TTC549 (cell line): ENCODE measurements around the gene LBX2.

Experiments used
- FAIRE-seq: peaks from 2 replicates; lab custom pipeline; 2012; peaks lifted over from hg19 to GRCh38; lab: Jason Lieb, UNC

Gene LBX2

DNA sequence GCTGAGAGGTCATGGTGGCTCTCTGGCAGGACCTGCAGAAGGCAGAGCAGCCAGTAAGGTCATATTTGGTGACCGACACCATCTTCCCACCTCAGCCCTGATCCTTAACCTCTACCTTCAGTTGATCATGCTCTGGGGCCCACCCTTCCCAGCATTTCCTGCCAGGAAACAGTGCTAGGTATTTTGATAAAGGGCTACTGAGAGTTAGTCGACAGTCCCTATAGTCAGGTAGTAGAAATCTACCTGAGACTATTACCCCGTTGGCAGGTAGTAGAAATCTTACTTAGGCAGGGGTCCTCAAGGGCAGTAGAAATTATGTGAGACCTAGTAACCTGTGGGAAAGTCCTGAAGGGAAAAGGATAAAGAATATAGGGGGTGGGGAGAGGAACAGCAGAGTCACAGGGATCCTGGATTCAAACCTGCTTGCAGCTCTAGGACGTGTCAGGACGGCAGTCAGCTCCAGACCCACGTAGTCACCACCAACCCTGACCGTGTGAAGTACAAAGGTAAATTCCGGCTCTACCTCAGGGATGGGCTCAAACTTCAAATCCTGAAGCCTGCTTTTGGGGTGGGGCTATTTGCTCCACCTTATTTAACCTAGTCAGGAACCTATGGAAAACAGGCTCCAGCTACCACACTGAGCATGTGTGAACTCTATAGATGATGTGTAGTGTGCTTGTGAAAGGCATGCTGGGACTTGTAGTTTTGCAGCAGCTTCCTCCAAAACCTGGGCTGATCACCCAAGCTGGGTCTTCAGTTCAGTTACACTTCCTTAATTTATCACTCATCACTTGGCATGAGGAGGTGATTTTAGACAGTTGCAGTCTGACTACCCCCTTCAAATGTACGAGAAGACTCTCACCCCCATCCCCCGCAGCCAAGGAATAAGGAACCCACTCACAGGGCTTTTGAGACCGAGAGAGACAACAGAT is 26.6 kb upstream of the LBX2 start, which contains the start of gene DQX1:
Gene DQX1 (minus strand): TSS at position 515 of the 932 bp plus-strand sequence. CDS start 502 bp downstream, at position 13.
- FAIRE-seq = peak; percentile 53

DNA sequence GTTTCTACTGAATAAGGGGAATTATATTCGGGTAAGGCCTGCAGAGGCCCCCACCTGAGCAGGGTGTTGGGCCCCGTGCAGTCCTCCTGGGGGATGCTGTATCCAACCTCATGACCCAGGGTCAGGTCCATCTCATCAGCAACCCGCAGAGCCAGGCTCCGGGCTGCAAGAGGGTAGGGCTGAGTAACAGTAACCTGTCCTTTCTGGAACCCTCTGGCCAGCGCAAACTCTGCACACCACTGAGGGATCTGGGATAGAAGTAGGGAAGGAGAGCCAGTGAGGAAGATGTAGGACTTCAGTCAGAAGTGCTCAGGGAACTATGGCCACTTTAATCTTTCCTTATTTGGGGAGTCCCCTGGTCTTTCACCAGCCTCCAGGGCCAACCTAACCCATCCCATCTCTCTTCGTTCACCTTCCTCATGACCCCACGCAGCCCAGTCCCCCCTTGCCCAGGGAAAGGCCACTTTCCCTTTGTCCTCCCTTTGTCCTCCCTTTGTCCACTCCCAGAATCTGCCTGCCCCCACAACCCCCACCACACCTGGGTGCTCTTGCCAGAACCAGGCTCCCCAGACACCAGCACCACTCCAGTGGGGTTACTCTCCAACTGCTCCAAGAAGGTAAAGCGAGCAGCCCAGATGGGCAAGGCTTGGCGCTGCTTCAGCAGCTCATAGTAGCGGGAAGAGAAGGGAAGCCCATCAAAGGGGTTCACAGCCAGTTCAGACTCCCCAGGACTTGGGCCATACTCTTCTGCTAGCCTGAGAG is 25.7 kb upstream of the LBX2 start:
- no peak for FAIRE-seq

DNA sequence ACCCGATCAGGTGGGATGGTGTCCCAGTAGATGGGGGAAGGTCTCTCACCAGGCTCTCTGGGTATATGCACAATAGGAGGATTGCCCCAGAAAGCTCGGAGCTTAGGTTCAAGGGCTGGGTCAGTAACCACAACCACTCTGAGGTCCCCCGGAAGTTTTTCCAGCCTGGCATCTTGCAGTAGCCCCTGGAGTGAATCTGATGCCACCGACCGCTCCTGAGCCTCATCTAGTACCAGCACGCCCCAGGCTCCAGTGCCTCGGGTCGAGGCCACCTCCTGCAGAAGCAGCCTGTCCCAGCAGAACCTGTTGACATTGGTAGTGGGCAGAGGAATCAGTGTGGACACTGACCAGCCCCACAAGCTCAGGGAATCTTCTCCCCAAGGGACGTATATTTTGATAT is 24.6 kb upstream of the LBX2 start:
- FAIRE-seq = no peak

DNA sequence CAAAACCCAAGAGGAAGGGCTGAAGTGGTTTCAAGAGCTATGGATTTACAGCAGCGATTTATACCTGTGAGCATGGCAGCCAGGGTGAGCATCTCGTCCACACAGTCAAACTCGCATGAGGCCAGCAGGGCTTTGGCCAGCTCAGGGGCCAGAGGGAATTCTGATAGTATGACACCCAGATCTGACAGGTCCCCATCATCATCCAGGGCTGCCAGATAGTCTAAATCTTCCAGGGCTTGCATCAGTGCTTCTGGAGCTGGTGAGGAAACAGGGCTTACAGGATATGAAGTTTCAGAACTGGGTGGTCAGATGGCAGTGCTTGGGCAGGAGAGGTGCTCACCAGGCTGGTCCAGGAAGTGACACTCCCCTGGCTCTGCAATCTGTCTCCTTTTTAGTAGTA is 23.1 kb upstream of the LBX2 start:
- no peak for FAIRE-seq

DNA sequence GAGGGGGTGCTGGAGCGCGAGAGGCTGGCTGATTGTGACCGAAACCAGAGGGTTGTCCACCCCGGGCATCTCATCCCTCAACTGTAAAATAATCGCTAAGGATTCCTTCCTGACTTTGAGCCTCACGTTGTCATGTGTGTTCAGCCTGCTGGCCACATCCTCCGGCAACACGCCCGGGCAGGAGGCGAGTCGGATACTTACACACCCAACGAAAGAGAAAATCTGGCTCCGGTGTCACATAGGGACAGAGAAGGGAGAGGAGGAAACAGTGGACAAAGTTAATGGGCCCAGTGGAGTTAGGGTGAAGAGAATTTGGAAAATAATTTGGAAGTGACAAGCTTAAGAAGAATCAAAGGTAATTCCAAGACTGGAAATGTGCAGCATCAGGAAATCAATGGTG is 17.2 kb upstream of the LBX2 start:
- FAIRE-seq = no peak

DNA sequence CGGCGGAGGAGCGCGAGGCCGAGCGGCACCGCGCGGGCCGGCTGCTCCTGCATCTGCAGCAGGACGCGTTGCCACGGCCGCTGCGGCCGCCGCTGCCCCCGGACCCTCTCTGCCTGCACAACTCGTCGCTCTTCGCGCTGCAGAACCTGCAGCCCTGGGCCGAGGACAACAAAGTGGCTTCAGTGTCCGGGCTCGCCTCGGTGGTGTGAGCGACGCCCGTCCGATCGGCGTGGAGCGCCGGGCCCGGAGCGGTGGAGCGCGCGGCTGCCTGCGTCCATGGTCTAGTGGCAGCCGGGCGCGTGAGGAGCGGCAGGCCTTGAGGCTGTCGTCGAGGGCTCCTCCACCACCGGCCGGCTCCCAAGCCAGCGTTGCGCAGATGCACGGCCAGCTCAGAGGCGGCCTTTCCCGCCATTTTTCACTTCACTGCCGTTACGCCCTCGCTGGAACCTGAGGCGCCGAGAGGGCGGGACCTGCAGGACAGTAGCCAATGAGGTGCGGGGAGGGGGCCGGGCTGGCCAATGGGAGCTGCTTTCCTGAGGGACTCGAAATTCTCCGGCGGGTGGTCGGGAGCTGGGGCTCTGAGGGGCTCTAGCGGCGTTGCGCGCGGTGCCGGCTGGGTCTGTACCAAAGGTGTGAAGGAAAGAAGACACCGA is 16.7 kb upstream of the LBX2 start:
- no peak for FAIRE-seq

DNA sequence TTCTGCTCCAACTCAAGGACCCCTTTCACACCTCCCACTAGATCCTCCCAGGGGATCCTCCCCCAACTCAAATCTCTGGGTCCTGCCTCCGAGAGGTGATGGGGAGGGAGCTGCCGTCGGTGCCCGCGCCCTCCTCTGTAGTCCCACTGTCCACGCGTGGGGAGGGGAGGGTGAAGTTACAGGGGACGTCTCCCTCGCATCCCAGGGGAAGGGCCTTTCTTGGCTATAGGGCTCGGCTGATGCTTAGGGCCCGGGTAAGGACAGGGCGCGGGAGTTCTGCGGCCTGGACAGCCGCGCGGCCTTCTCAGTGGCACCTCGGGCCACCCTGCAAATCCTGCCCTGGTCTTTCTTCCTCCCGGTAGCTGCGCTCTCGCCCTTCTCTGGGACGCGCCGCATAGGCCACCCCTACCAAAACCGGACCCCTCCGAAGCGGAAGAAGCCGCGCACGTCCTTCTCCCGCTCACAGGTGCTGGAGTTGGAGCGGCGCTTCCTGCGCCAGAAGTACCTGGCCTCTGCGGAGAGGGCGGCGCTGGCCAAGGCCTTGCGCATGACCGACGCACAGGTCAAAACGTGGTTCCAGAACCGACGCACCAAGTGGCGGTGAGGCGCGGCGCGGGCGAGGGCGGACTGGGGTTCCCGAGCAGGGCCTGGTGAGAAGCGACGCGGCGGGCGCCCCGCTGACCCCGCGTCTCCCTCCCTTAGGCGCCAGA is 16.0 kb upstream of the LBX2 start:
- FAIRE-seq = no peak

DNA sequence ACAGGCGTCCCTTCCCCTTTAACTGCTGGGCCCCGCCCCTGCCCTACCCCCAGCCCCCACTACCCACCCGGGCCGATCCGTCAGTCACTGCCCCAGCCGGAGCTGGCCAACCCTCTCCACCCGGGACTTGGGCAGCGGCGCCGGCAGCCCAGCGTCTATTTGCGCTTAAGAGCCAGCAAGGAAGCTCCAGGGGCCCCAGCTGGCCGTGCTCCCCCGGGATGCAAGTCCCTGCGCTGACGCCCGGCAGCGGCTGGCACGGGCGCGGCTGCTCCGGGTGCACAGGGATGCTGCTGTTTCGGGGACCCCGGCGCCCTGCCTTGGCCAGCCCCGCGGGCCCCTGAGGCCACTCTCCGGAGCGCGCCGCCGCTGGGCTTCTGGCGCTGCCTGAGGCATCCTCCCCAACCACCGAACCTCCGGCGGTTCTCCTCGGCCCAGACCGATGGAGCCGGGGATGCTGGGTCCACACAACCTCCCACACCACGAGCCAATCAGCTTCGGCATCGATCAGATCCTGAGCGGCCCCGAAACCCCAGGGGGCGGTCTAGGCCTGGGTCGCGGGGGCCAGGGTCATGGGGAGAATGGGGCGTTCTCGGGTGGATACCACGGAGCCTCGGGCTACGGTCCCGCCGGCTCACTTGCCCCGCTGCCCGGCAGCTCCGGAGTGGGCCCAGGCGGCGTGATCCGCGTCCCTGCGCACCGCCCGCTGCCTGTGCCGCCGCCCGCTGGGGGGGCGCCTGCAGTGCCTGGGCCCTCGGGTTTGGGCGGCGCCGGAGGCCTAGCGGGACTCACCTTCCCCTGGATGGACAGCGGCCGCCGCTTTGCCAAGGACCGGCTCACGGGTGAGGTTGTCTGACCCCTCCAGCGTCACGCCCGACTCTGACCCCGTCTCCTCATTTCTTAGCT is 15.2 kb upstream of the LBX2 start, which contains the start of gene TLX2:
Gene TLX2 (plus strand): TSS at position 83 of the 903 bp plus-strand sequence. CDS start 357 bp downstream, at position 440.
- FAIRE-seq = no peak

DNA sequence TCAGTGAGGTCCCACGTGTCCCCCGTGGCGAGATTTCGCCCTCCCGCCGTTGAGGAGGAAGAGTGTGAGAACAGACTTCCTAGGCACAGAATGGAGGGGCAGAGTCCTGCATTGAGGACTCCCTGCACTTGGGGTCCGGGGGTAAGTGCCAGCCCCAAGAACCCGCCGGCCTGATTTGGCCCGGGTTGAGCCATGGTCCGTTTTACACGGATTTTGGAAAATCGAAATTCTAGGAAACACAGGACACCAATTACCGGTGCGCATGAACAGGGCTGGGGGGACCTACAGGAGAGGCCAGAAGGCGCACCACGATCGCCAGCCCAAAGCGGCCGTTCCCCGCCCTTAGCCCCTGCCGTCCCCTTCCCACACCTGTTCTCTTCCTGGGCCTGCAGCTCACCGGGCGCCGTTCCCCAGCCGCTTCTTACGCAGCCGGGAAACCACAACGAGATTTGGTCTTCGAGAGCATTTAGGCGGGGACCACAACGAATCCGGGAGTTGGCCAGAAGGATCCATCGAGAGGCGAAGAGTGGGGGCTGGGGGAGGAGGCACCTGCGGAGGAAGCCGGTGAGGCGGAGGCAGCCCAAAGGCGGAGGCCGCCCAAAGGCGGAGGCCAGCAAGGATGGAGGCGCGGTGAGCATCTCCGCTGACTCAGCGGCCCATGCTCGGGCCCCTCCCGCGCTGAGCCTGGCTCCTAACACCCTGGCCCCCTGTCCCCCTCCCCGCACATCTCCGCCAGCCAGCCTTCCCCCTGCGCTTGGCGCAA is 14.4 kb upstream of the LBX2 start:
- no peak for FAIRE-seq

DNA sequence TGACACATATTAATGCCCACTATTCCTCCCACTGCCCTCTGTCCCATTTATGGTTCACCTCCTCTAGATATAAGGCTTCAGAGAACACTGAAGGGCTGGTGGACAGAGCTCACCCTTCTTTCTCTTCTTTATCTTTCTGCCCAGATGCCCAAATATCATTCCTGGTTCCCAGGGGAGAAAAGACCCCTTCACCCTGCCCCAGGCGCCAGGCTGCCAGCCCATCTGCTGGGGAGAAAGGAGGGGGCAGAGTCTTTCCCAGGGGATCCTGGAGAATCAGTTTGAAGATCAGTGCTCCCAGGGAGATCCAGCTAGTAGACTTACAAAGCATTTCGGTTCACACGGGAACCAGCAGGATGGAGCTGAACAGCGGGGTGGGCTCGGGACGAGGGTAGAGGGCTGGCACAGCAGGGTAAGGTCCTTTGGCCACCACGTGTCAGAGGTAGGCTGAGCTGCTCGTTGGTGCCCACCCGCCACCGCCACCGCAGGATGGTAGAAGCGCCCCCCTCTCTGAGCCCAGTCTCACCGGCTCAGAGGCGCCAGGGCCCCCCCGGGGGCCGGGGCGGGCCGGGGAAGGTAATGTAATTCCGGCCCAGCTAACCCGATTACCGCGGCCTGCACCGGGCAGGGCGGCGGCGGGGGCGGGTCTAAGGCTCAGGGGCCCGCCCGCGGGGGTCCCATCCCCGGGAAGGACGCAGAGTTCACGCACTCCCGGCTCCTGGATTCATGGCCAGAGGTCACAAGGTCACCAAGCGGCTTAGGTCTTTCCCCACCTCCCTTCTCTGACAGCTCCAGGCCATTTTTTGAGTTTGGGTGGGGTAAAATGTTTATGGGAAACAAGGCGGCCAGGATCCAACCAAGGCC is 13.6 kb upstream of the LBX2 start:
- no peak for FAIRE-seq

DNA sequence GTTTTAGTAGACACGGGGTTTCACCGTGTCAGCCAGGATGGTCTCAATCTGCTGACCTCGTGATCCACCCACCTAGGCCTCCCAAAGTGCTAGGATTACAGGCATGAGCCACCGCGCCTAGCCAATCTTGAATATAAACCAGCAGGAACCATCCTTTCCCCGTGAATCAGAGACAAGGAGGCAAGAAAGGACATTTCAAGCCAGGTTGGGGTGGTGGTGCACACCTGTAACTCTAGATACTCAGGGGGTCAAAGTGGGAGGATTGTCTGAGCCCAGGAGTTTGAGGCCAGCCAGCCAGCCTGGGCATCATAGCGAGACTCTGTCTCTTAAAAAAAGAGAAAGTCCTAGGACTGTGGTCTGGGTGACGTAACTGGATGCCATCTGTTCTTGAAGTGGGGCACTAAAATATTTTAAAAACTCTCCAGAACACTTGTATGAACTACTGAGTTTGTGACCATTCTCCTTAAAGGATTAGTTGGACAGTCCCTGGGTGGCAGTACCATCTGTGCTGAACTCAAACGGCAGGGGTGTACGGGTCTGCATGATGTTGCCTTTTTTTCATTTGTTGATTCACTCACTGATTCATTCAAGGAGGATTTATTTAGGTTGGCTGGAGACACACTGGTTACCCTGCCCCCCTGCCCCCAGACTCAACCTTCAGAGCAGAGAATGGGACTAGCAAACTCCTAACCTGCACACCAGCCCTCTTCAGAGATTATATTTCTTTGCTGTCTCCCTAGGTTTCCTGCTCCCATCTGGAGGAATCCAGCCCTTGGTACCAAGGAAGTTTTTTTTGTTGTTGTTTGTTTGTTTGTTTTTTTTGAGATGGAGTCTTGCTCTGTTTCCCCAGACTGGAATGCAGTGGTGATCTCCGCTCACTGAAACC is 11.9 kb upstream of the LBX2 start:
- FAIRE-seq = no peak

DNA sequence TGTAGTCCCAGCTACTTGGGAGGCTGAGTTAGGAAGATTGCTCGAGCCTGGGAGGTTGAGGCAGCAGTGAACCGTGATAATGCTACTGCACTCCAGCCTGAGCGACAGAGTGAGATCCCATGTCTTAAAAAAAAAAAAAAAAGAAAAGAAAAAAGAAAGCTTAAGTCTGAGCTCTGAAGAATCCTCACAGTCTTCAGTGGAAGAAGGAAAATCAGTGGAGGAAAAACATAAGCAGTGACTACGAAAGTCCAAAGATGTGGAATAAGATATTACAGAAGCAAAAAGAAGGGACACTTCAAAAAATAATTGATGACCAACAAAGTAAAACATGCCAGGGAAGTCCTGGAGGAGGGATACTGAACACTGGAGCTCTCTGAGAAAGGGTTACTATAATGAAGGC is 10.9 kb upstream of the LBX2 start:
- no peak for FAIRE-seq

DNA sequence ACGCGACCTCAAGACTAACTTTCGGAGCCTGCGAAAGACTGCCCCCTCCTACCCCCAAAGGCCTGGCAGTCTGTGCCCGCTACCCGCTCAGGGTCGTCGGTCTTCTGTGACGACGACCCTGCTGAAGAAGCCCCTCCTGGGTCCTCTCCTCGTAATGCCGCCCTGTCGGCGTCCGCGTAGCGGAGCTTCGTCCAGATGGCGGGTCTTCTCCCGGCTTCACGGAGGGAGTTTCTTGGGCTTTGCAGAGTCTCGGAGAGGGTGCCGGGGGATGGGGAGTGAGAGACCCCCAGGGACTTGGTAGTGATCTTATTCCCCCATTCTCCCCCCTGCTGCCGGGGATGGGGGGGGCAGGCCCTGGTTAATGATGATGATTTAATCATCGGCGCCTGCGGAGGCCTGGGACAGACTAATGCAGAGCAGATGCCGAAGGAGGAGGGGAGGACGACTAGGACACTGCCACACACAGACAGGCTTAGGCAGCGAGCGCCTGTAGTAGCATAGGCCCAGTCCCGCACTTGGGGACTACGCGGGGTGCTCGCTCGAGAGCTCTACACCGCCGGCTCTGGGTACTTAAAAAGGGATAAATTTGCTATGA is 8.6 kb upstream of the LBX2 start:
- FAIRE-seq = no peak

DNA sequence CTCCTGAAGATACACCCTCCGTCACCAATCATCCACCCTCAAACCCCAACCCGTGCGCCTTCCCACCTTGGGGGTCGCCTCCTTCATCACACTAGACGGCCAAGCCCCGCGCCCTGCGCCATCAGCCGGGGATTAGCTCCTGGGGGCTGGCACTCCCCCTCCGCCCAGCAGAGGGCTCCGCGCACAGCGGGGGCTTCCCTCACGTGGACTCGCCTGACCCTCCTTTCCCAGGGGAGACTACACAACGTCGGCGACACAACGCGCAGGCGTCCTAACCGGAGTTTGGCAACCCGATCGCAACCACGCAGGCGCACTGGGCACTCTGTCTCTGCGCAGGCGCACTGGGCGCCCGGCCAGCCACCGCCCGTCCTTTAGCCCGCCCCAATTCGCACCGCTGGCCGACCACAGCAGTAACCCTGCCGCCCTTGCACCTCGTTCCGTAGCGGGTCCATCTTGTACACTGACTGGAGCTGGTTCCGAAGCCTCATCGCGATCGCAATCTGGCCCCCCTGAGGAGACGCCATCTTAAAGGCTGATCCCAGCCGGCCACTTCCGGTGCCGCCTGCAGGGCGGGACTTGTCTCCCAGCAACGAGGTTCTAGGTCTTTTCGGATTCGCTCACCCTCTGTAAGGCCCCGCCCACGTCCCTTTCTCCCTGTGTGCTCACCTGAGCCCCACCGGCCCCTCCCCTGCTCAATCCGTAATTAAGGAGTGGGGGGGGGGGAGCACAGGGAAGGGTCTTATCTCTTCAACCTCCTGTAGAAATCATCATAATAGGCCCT is 7.9 kb upstream of the LBX2 start, which contains the start of gene PCGF1:
Gene PCGF1 (minus strand): TSS at position 551 of the 781 bp plus-strand sequence. CDS start 27 bp downstream, at position 524.
- peak; percentile 58 for FAIRE-seq

DNA sequence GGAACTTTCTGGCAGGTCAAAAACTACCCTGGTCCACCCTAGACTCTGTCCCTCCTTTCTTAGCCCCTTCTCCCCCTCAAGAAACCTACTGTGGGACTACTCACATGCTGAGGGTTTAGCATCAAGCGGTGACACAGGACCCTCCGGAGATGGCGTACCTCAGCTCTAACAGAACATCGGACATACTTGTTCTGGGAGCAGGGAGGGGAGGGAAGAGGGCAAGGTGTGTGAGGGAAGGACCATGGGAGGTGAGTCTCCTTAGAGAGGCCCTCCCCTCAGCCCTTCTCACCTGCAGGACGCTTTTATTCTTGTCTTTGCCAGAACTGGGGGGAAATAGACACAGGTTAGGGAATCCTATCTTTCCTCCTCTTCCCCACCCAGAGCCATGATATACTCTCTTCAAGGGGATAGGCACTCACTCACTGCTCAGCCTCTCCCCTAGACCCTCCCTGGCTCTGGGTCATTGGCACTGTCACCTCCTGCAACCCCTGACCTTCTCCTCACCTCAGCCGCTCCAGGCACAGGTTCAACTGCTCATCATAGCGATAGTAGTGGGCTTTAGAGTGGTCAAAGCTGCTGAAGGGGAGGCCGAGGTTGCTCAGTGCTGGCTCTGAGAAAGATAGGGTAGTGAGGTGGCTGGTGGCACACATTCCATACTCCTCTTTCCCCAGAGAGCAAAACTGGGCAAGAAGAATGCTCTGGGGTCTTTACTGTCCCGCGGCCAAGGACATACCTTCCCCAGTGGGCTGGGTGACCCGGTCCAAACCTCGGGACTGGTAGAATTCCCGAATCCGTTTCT is 6.2 kb upstream of the LBX2 start:
- FAIRE-seq = no peak

DNA sequence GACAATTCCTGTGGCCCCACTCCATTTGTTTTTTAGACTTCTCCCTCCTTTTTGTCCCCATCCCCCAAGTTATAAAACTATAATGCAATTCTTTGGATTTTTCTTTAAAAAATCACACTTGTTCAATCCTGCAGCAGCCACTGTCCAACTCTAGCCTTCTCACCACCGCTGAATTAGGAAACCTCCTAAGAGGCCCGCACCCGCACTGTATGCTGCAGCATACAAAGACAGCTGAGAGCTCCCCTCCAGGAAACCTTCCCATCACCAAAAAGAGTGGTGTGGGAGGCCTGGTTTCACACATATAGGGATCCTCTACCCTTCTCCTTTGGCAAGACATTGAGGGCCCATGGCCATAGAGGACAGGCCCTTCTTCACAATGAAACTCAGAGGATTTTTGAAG is 5.2 kb upstream of the LBX2 start:
- no peak for FAIRE-seq
